ENCODE results near the gene FCN1. TPM values are rescaled to one million over a fixed set of nuclear protein-coding genes. Genes with fewer than 3 reads are reported as not detected.

The FCN1 gene
- polyA plus RNA-seq, 1 of the 3 experiments (the other 2 are of a cell fraction), result not detected

DNA sequence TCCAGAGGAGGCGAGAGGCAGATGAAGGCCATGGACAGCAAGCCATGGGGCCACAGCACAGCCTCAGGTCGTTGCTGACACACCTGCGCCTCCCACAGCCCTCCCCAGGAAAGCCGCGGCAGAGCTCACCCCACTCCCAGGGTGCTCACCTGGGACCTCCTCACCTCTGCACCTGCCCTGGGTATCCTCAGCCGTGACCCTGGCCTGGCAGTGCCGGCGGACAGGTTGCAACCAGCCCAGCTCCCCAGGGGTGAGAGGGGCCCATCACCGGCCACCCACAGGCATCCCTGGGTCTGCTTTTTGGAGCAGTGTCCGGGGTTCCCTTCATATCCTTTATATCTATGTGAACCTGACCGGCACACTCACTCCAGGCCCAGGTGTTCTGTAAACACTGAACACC lies 30.4 kb upstream of the FCN1 start:
- CTCF ChIA-PET, result no interaction called here
- Histone ChIP-seq H3K79me2 (ENCODE audit: insufficient read depth) (no peaks in the 10 kb centered on the region), H3K4me3 (ENCODE audit: low read depth in 2 of 2, low read length in 1 of 2) (no peak overlapping the region), H3K27me3 (ENCODE audit: insufficient read depth) (no peaks in the 10 kb centered on the region), H2AFZ (ENCODE audit: low read depth) (no peak overlapping the region), H3K4me1 (ENCODE audit: control insufficient read depth in 1 of 2, insufficient read depth in 2 of 2, low read depth in 1 of 2, low read length in 1 of 2) (no peaks in the 10 kb centered on the region), H3K4me2 (no peak overlapping the region), H3K9me3 (no peaks in the 10 kb centered on the region), H3K27ac (ENCODE audit: low read depth in 2 of 2, low read length in 1 of 2) (no peak overlapping the region), H3F3A (replicated peaks; ENCODE audit: insufficient read depth) (no peaks in the 10 kb centered on the region), H3K36me3 (replicated peaks in 1 of 2; ENCODE audit: control insufficient read depth in 1 of 2, insufficient read depth in 2 of 2, low read length in 1 of 2) (no peaks in the 10 kb centered on the region), H3K9me2 (no peaks in the 10 kb centered on the region), H4K20me1 (ENCODE audit: insufficient read depth) (no peaks in the 10 kb centered on the region), H3K9ac (no peak overlapping the region)
- POLR2A ChIA-PET, result no interaction called here
- no peak for DNase-seq
- TF ChIP-seq NFIC (IDR thresholded peaks at IDR 0.05; ENCODE audit: borderline replicate concordance), result no peak
- 67% methylated on average over 6 of the region's 11 CpGs for WGBS (ENCODE audit: low lambda C conversion rate)

DNA sequence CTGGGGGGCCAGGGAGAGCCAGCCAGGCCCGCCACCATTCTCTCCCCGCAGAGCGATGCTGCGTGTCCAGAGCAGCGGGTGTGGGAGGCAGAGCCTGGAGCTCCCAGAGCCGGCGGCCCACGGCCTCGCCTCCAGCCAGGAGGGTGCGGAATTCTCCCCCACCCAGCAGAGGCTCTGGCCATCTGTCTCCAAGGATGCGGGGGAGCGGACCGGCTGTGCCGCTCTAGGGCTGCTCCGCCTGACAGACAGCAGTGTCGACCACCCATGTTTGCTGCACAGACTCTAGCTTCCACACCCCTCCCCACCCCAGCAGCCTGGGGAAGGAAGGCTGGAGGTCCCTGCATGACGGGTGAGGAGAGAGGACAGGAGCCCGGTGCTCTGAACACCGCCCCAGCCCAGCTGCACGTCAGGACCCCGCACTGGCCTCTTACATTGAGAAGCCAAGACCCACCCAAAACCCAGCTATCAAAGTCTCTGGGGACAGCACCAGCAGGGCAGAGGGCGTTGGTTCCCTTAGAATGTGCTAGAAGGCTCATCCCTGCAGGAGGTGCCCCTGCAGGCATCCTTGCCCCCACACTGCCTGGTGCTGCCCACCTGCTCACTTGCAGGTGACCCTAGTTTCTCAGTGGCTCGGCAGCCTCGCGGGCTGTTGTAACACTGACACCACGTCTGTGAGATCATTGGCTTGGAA lies 29.7 kb upstream of the FCN1 start:
- ChIA-PET POLR2A (no interaction called here), CTCF (no interaction called here)
- 65% methylated on average over 10 of the region's 26 CpGs for WGBS (ENCODE audit: low lambda C conversion rate)

More for the DNA sequence above, 29.7 kb upstream of the FCN1 start:
- no peaks in the 10 kb centered on the region for H3K27me3 ChIP-seq (ENCODE audit: insufficient read depth)
- H3K9ac ChIP-seq, result no peak overlapping the region
- H3K4me2 ChIP-seq, result no peak overlapping the region
- H3K79me2 ChIP-seq (ENCODE audit: insufficient read depth), result no peaks in the 10 kb centered on the region
- TF ChIP-seq EZH2phosphoT487 (IDR thresholded peaks at IDR 0.05; ENCODE audit: borderline replicate concordance, low read depth) (no peak), TAF1 (IDR thresholded peaks at IDR 0.05; ENCODE audit: borderline replicate concordance, low read depth, low read length) (no peak), EP300 (IDR thresholded peaks at IDR 0.05; ENCODE audit: borderline replicate concordance in 1 of 2, low read depth in 1 of 2, low read length in 1 of 2) (no peak), SMC3 (IDR thresholded peaks at IDR 0.05; ENCODE audit: low read depth, low read length) (no peak), NRF1 (IDR thresholded peaks at IDR 0.05; ENCODE audit: low read depth, low read length) (no peak), JUND (IDR thresholded peaks at IDR 0.05) (no peak), SIN3A (IDR thresholded peaks at IDR 0.05; ENCODE audit: borderline replicate concordance, low read depth, low read length) (no peak), ELF1 (IDR thresholded peaks at IDR 0.05) (no peak), GATA2 (CRISPR knock-in tag; IDR thresholded peaks at IDR 0.05) (no peak), RCOR1 (IDR thresholded peaks at IDR 0.05; ENCODE audit: low read length) (no peak), MXI1 (IDR thresholded peaks at IDR 0.05; ENCODE audit: low read depth, low read length) (no peak), FOXM1 (IDR thresholded peaks at IDR 0.05; ENCODE audit: low read depth) (no peak), NFIC (IDR thresholded peaks at IDR 0.05; ENCODE audit: borderline replicate concordance) (no peak), MEF2A (IDR thresholded peaks at IDR 0.05; ENCODE audit: borderline replicate concordance, low read depth) (no peak), TCF12 (IDR thresholded peaks at IDR 0.05) (no peak)
- TF ChIP-seq, protein P1, sequence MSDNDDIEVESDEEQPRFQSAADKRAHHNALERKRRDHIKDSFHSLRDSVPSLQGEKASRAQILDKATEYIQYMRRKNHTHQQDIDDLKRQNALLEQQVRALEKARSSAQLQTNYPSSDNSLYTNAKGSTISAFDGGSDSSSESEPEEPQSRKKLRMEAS (IDR thresholded peaks at IDR 0.05; ENCODE audit: low read depth), result no peak
- TF ChIP-seq, protein P2, sequence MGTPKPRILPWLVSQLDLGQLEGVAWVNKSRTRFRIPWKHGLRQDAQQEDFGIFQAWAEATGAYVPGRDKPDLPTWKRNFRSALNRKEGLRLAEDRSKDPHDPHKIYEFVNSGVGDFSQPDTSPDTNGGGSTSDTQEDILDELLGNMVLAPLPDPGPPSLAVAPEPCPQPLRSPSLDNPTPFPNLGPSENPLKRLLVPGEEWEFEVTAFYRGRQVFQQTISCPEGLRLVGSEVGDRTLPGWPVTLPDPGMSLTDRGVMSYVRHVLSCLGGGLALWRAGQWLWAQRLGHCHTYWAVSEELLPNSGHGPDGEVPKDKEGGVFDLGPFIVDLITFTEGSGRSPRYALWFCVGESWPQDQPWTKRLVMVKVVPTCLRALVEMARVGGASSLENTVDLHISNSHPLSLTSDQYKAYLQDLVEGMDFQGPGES (IDR thresholded peaks at IDR 0.05; ENCODE audit: low read depth, low read length), result no peak
- TF ChIP-seq, protein P3, sequence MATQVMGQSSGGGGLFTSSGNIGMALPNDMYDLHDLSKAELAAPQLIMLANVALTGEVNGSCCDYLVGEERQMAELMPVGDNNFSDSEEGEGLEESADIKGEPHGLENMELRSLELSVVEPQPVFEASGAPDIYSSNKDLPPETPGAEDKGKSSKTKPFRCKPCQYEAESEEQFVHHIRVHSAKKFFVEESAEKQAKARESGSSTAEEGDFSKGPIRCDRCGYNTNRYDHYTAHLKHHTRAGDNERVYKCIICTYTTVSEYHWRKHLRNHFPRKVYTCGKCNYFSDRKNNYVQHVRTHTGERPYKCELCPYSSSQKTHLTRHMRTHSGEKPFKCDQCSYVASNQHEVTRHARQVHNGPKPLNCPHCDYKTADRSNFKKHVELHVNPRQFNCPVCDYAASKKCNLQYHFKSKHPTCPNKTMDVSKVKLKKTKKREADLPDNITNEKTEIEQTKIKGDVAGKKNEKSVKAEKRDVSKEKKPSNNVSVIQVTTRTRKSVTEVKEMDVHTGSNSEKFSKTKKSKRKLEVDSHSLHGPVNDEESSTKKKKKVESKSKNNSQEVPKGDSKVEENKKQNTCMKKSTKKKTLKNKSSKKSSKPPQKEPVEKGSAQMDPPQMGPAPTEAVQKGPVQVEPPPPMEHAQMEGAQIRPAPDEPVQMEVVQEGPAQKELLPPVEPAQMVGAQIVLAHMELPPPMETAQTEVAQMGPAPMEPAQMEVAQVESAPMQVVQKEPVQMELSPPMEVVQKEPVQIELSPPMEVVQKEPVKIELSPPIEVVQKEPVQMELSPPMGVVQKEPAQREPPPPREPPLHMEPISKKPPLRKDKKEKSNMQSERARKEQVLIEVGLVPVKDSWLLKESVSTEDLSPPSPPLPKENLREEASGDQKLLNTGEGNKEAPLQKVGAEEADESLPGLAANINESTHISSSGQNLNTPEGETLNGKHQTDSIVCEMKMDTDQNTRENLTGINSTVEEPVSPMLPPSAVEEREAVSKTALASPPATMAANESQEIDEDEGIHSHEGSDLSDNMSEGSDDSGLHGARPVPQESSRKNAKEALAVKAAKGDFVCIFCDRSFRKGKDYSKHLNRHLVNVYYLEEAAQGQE (IDR thresholded peaks at IDR 0.05; ENCODE audit: low read depth, low read length), result no peak
- H2AFZ ChIP-seq (ENCODE audit: low read depth), result no peak overlapping the region
- no peaks in the 10 kb centered on the region for H3K9me2 ChIP-seq
- no peaks in the 10 kb centered on the region for H3K9me3 ChIP-seq
- H3K4me1 ChIP-seq (ENCODE audit: control insufficient read depth in 1 of 2, insufficient read depth in 2 of 2, low read depth in 1 of 2, low read length in 1 of 2), result no peaks in the 10 kb centered on the region
- no peak overlapping the region for H3K4me3 ChIP-seq (ENCODE audit: low read depth in 2 of 2, low read length in 1 of 2)
- DNase-seq, result no peak
- H4K20me1 ChIP-seq (ENCODE audit: insufficient read depth), result no peaks in the 10 kb centered on the region
- no peaks in the 10 kb centered on the region for H3F3A ChIP-seq (replicated peaks; ENCODE audit: insufficient read depth)
- no peaks in the 10 kb centered on the region for H3K36me3 ChIP-seq (replicated peaks in 1 of 2; ENCODE audit: control insufficient read depth in 1 of 2, insufficient read depth in 2 of 2, low read length in 1 of 2)
- no peak overlapping the region for H3K27ac ChIP-seq (ENCODE audit: low read depth in 2 of 2, low read length in 1 of 2)

Measured in SK-N-SH (cell line).